Neuron (in vitro differentiated cells): ENCODE results near the gene OSBPL3.

Experiments used
- H2AFZ ChIP-seq: one replicate; pipeline ENCODE4 v1.6.1; 2013; ENCODE audit warnings: low read depth, mild to moderate bottlenecking, inconsistent platforms, low read length, moderate library complexity
- H3K27me3 ChIP-seq: one replicate; pipeline ENCODE4 v1.6.1; 2013; ENCODE audit warnings: low read length; ENCODE audit not compliant: insufficient read depth
- H3K36me3 ChIP-seq: one replicate; pipeline ENCODE4 v1.6.1; 2013; ENCODE audit warnings: low read length; ENCODE audit not compliant: insufficient read depth
- H3K4me1 ChIP-seq: one replicate; pipeline ENCODE4 v1.6.1; 2013; ENCODE audit warnings: low read length; ENCODE audit not compliant: insufficient read depth
- H3K4me3 ChIP-seq: 2 replicates; pipeline ENCODE4 v1.5.1; 2013; ENCODE audit warnings: mild to moderate bottlenecking, low read length, moderate library complexity
- H3K9me3 ChIP-seq: one replicate; pipeline ENCODE4 v1.6.1; 2013; ENCODE audit warnings: low read length

Gene OSBPL3

GRCh38 chr7:24748521-24748920 is 231.5 kb downstream of the OSBPL3 start:
- Histone ChIP-seq H3K4me1 (no peaks in the 10 kb centered on the region), H3K27me3 (no peaks in the 10 kb centered on the region), H3K9me3 (no peaks in the 10 kb centered on the region), H3K4me3 (no peak overlapping the region), H2AFZ (no peak overlapping the region), H3K36me3 (peaks cover 8% of the 10 kb centered on the region)
